ENCODE measurements around the gene SKP2.
A peak's percentile ranks its signal among the peaks of the same experiment; 100 is the strongest.

SKP2 gene

GRCh38 chr5:36152324-36153297 is 700 bp downstream of the SKP2 start:
- no peak for FAIRE-seq
- no peak for DNase-seq (ENCODE audit: insufficient read length, low spot score)

GRCh38 chr5:36153298-36153677 is 1.4 kb downstream of the SKP2 start:
- TF ChIP-seq CTCF (IDR thresholded peaks at IDR 0.05; ENCODE audit: insufficient read depth, missing control alignments): no peak
- DNase-seq (ENCODE audit: insufficient read length, low spot score): no peak
- no peak for FAIRE-seq

More at GRCh38 chr5:36152324-36153297, 700 bp downstream of the SKP2 start:
- no peak for TF ChIP-seq CTCF (IDR thresholded peaks at IDR 0.05; ENCODE audit: insufficient read depth, missing control alignments)

GRCh38 chr5:36153726-36154125 is 1.8 kb downstream of the SKP2 start:
- TF ChIP-seq CTCF (IDR thresholded peaks at IDR 0.05; ENCODE audit: insufficient read depth, missing control alignments): no peak
- DNase-seq (ENCODE audit: insufficient read length, low spot score): no peak
- FAIRE-seq: no peak

GRCh38 chr5:36155291-36155690 is 3.4 kb downstream of the SKP2 start:
- DNase-seq (ENCODE audit: insufficient read length, low spot score): no peak
- FAIRE-seq: no peak
- TF ChIP-seq CTCF (IDR thresholded peaks at IDR 0.05; ENCODE audit: insufficient read depth, missing control alignments): no peak

GRCh38 chr5:36156121-36156601 is 4.2 kb downstream of the SKP2 start:
- FAIRE-seq: peak; percentile 32
- TF ChIP-seq CTCF (IDR thresholded peaks at IDR 0.05; ENCODE audit: insufficient read depth, missing control alignments): no peak
- DNase-seq (ENCODE audit: insufficient read length, low spot score): peak; percentile 20

- DNase-seq (ENCODE audit: insufficient read length, low spot score) (no peak), FAIRE-seq (no peak)
- no peak for TF ChIP-seq CTCF (IDR thresholded peaks at IDR 0.05; ENCODE audit: insufficient read depth, missing control alignments)
These were observed 4.7 kb downstream of the SKP2 start for GRCh38 chr5:36156619-36157018.

- TF ChIP-seq CTCF (IDR thresholded peaks at IDR 0.05; ENCODE audit: insufficient read depth, missing control alignments): no peak
- DNase-seq (ENCODE audit: insufficient read length, low spot score) (no peak), FAIRE-seq (no peak)
These were observed 6.2 kb downstream of the SKP2 start for GRCh38 chr5:36158144-36158543.
